Measurements from ENCODE around the gene CCNA1. TPM values are rescaled to one million over a fixed set of nuclear protein-coding genes. Genes with fewer than 3 reads are reported as not detected.

The CCNA1 gene
- total RNA-seq, 1 experiment from 2014 or later: 18.3 TPM

GRCh38 chr13:36456577-36456976 lies 24.3 kb downstream of the CCNA1 start:
- no peaks in the 10 kb centered on the region for H3K9me3 ChIP-seq (ENCODE audit: low read length)
- H3K79me2 ChIP-seq (ENCODE audit: low read length): no peaks in the 10 kb centered on the region
- no peak overlapping the region for H3K4me3 ChIP-seq (ENCODE audit: low read length)
- H2AFZ ChIP-seq (ENCODE audit: low read length): no peak overlapping the region
- no peaks in the 10 kb centered on the region for H3K27me3 ChIP-seq (ENCODE audit: low read length)
- DNase-seq (no peak), ATAC-seq (no peak)
- H3K9ac ChIP-seq (ENCODE audit: low read length): no peak overlapping the region
- CTCF ChIA-PET: no interaction called here
- no peaks in the 10 kb centered on the region for H3K4me1 ChIP-seq (ENCODE audit: insufficient read depth, low read length)
- TF ChIP-seq EZH2 (IDR thresholded peaks at IDR 0.05; ENCODE audit: low read length, unreplicated experiment): no peak
- TF ChIP-seq, protein P1, sequence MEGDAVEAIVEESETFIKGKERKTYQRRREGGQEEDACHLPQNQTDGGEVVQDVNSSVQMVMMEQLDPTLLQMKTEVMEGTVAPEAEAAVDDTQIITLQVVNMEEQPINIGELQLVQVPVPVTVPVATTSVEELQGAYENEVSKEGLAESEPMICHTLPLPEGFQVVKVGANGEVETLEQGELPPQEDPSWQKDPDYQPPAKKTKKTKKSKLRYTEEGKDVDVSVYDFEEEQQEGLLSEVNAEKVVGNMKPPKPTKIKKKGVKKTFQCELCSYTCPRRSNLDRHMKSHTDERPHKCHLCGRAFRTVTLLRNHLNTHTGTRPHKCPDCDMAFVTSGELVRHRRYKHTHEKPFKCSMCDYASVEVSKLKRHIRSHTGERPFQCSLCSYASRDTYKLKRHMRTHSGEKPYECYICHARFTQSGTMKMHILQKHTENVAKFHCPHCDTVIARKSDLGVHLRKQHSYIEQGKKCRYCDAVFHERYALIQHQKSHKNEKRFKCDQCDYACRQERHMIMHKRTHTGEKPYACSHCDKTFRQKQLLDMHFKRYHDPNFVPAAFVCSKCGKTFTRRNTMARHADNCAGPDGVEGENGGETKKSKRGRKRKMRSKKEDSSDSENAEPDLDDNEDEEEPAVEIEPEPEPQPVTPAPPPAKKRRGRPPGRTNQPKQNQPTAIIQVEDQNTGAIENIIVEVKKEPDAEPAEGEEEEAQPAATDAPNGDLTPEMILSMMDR (conservative IDR thresholded peaks at IDR 0.05; ENCODE audit: low read depth, low read length): no peak
- no peak for TF ChIP-seq EZH2phosphoT487 (IDR thresholded peaks at IDR 0.05; ENCODE audit: borderline replicate concordance, low read length)
- H3K27ac ChIP-seq (ENCODE audit: low read length): no peak overlapping the region
- H3F3A ChIP-seq (ENCODE audit: low read length, unreplicated experiment): no peaks in the 10 kb centered on the region
- no peaks in the 10 kb centered on the region for H3K9me2 ChIP-seq (replicated peaks; ENCODE audit: low read length)
- H4K20me1 ChIP-seq (ENCODE audit: low read length): no peaks in the 10 kb centered on the region
- intact Hi-C loops (cut with micrococcal nuclease): no loop called here
- no TSS peak for BruUV-seq (replicated peaks)
- POLR2A ChIA-PET (ENCODE audit: unreplicated experiment): no interaction called here
- H3K36me3 ChIP-seq (ENCODE audit: low read depth, low read length): no peaks in the 10 kb centered on the region
- no peak overlapping the region for H3K4me2 ChIP-seq (ENCODE audit: low read length)

DNA sequence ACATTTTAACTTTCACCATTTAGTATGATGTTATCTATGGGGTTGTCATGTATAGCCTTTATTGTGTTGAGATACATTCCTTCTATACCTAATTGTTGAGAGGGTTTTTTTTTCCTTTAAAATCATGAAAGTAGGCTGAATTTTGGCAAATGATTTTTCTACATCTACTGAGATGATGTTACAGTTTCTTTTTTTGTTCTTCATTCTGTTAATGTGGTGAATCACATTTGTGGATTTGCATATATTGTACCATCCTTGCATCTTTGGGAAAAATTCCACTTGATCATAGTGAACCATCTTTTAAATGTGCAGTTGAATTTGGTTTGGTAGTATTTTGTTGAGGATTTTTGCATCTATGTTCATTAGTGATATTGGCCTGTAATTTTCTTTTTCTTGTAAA lies 29.2 kb downstream of the CCNA1 start:
- no peaks in the 10 kb centered on the region for H3K4me1 ChIP-seq (ENCODE audit: insufficient read depth, low read length)
- ChIA-PET CTCF (no interaction called here), POLR2A (ENCODE audit: unreplicated experiment) (no interaction called here)
- intact Hi-C loops (cut with micrococcal nuclease): no loop called here
- no peaks in the 10 kb centered on the region for H3K9me2 ChIP-seq (replicated peaks; ENCODE audit: low read length)
- H3K79me2 ChIP-seq (ENCODE audit: low read length): no peaks in the 10 kb centered on the region
- DNase-seq: no peak
- H3K36me3 ChIP-seq (ENCODE audit: low read depth, low read length): no peaks in the 10 kb centered on the region
- H4K20me1 ChIP-seq (ENCODE audit: low read length): no peaks in the 10 kb centered on the region
- H3K9me3 ChIP-seq (ENCODE audit: low read length): no peaks in the 10 kb centered on the region
- ATAC-seq: no peak
- no TSS peak for BruUV-seq (replicated peaks)
- no peak overlapping the region for H3K4me2 ChIP-seq (ENCODE audit: low read length)
- TF ChIP-seq EZH2 (IDR thresholded peaks at IDR 0.05; ENCODE audit: low read length, unreplicated experiment): no peak
- TF ChIP-seq, protein P1 (conservative IDR thresholded peaks at IDR 0.05; ENCODE audit: low read depth, low read length): no peak
- no peak for TF ChIP-seq EZH2phosphoT487 (IDR thresholded peaks at IDR 0.05; ENCODE audit: borderline replicate concordance, low read length)
- no peaks in the 10 kb centered on the region for H3F3A ChIP-seq (ENCODE audit: low read length, unreplicated experiment)
- no peak overlapping the region for H3K4me3 ChIP-seq (ENCODE audit: low read length)
- H3K9ac ChIP-seq (ENCODE audit: low read length): no peak overlapping the region
- H3K27ac ChIP-seq (ENCODE audit: low read length): no peak overlapping the region
- no peaks in the 10 kb centered on the region; the same call in 1 of the 2 replicates for H3K27me3 ChIP-seq (ENCODE audit: low read length)
- no peak overlapping the region for H2AFZ ChIP-seq (ENCODE audit: low read length)

- Histone ChIP-seq H3K27ac (ENCODE audit: low read length) (no peak overlapping the region), H3K36me3 (ENCODE audit: low read depth, low read length) (no peaks in the 10 kb centered on the region), H3K4me1 (ENCODE audit: insufficient read depth, low read length) (no peaks in the 10 kb centered on the region), H3K79me2 (ENCODE audit: low read length) (no peaks in the 10 kb centered on the region), H4K20me1 (ENCODE audit: low read length) (no peaks in the 10 kb centered on the region), H3K27me3 (ENCODE audit: low read length) (peaks cover 11% of the 10 kb centered on the region; the same call in 1 of the 2 replicates), H3K9ac (ENCODE audit: low read length) (no peak overlapping the region), H3K4me3 (ENCODE audit: low read length) (no peak overlapping the region), H2AFZ (ENCODE audit: low read length) (no peak overlapping the region), H3F3A (ENCODE audit: low read length, unreplicated experiment) (no peaks in the 10 kb centered on the region), H3K9me2 (replicated peaks; ENCODE audit: low read length) (no peaks in the 10 kb centered on the region), H3K4me2 (ENCODE audit: low read length) (no peak overlapping the region), H3K9me3 (ENCODE audit: low read length) (no peaks in the 10 kb centered on the region)
- DNase-seq: peak; percentile 58
- intact Hi-C loops (cut with micrococcal nuclease): loop anchor here (1.0 kb wide), 1 partner anchor 55 kb away; no protein-coding TSS in a partner anchor
- ChIA-PET CTCF (no interaction called here), POLR2A (ENCODE audit: unreplicated experiment) (no interaction called here)
- BruUV-seq (replicated peaks): no TSS peak
- peak; percentile 73 for ATAC-seq
- TF ChIP-seq, protein P1 (conservative IDR thresholded peaks at IDR 0.05; ENCODE audit: low read depth, low read length): peak; percentile 63
- TF ChIP-seq EZH2phosphoT487 (IDR thresholded peaks at IDR 0.05; ENCODE audit: borderline replicate concordance, low read length): no peak
Observed at GRCh38 chr13:36475468-36475867, 43.2 kb downstream of the CCNA1 start.
